Hematopoietic multipotent progenitor cell treated with erythropoietin and hydrocortisone succinate and interleukin-3 and kit ligand, for 6 days (in vitro differentiated cells): Measurements from ENCODE around the gene GSTM5.
"Not testable (repeated sequence)": the region's sequence is repeated elsewhere in the genome, so short reads cannot be mapped to it uniquely, and the experiment has no call there.

Source experiments
- DNase-seq: peaks from one replicate; pipeline ENCODE4 v3.0.0-alpha.2; 2015

Gene GSTM5

DNA sequence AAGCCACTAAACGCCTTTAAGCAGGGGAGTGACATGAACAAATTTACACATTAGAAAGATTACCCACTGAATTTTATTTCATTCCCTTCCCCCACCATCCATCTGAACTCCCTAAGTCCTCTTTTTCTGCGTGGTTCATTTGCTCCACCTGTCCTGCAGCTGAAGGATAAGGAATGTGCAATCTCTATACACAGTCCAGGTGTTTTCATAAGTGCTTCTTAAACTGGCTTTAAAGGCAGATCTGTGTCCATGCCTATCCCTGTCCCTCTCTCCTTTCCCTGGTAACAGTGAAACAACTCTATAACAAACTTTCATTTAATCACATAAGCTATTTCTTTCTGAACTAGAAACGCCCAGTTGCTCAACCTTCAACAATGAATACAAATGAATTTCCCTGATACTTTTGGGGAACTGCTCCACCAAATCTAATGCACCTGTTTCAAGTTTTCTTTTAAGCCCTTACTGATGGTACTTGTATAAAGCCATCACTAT, 20.4 kb downstream of the GSTM5 start:
- no peak for DNase-seq

DNA sequence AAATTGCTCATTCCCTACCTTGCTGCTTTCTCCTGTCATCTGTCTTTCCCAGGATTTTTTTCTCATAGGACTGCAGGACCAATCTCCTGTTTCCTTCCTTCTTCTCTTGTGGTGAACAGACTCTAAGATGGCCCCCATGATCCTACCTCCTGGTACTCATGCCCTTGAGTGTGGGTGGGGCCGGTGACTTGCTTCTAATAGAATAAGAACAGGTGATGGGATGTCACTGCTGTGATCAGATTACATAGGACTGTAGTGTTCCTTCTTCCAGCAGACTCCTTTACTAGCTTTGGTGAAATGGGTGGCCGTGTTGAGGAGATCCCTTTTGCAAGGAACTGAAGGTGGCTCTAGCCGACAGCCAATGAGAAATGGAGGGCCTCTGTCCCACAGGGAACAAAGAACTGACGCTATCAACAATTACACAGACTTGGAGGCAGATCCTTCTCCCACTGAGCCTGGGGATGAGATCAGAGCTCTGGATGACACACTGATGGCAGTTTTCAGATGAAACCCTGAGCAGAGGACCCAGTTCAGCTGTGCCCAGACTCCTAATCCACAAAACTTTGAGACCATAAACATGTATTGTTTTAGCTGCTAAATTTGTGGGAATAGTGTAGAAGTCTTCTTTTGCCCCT, 21.3 kb downstream of the GSTM5 start:
- no peak for DNase-seq

DNA sequence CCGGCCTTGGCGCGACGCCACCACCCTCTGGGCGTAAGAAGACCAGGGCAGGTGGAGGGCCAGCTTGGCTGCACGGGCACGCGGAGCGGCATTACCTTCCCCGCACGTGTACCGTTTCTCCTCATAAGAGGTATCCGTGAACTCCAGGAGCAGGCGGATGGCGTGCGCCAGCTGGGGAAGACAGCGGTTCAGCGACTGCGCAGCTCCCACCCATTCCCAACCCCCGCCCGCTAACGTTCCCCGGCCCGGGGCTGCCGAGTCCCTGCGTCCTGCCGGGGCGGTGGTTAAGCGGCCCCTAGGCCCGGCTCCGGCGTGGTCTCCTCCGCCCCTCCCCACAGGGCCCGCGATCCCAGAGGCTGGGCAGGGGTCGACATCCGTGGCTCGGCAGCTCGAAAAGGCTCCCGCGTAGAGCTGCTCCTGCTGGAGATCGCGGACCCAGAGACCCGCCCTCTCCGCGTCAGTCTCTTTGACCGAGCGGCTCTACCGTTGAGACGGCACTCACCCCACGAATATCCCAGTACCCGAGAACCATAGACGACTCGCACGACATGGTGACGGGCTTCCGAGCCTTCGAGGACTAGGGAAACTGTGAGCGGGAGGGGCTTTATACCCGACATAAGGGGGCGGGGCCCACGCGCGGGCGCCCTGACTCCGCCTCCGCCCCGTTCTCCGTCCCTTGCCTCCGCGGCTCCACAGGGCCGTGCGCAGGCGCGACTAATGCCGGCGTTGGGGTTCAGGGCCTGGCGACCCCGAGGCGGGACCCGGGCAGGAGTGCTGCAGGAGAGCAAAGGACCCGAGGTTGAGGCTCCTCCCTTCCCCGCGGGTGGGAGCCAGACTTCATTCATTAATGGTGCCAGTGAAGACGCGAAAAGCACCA, 27.9 kb downstream of the GSTM5 start:
- peak; percentile 84 for DNase-seq

DNA sequence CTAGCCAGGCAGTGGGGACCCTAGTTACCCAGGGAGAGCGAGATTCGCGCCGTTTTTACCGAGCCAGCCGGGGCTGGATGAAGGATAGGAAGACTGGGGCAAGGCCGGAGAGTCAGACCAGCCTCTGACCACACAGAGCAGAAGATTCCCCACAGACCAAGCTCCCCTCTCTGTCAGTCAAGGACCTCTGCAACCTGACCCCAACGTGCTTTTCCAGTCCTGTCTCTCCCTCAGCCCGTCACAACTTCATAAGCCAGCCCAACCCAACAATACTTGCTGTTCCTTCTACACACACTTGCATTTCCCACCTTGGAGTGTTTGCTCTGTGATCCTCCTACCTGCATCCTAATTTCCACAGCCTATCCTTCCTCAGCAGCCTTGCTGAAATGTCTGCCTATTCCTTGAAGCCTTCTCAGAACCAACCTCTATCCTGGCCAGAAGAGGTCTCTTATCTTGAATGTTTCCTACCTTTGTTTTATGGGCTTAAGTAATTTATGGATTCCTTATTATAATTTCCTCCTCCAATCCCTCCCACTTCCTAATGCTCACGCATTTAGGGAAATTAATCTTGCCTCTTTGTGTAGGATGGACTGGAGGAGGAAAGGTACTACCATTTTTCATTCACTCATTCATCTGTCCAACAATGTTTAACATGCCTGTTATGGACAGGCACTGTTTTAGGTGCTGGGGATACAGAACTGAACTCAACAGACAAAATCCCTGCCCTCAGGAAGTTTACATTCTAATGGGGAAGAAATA, 28.7 kb downstream of the GSTM5 start, which contains the start of gene GSTM3:
TSS of gene GSTM3 (minus strand) at position 424 of the 759 bp plus-strand sequence. CDS start 751 bp downstream, outside the sequence.
- no peak for DNase-seq

DNA sequence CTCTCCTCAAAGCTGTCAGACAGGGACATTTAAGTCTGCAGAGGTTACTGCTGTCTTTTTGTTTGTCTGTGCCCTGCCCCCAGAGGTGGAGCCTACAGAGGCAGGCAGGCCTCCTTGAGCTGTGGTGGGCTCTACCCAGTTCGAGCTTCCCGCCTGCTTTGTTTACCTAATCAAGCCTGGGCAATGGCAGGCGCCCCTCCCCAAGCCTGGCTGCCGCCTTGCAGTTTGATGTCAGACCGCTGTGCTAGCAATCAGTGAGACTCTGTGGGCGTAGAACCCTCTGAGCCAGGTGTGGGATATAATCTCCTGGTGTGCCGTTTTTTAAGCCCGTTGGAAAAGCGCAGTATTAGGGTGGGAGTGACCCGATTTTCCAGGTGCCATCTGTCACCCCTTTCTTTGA, 36.3 kb downstream of the GSTM5 start:
- not testable (repeated sequence) for DNase-seq

DNA sequence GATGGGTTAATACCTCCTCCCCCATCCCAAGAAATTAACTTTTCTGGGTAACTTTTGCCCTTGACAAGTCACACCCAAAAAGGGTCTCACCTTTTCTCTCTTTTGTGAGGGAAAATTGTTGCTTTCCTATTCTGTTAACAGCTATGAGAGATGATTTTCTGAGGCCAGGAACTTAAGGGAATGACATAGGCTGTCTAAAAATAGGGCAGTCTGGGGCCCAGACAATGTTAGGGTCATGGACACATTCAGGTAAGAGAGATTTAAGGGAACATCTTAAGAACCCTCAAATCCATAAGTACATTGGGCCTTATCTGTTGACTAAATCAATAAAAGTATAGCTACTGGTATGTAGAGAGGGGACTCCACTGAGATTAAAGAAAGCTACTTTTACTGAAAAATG, 37.2 kb downstream of the GSTM5 start:
- no peak for DNase-seq

DNA sequence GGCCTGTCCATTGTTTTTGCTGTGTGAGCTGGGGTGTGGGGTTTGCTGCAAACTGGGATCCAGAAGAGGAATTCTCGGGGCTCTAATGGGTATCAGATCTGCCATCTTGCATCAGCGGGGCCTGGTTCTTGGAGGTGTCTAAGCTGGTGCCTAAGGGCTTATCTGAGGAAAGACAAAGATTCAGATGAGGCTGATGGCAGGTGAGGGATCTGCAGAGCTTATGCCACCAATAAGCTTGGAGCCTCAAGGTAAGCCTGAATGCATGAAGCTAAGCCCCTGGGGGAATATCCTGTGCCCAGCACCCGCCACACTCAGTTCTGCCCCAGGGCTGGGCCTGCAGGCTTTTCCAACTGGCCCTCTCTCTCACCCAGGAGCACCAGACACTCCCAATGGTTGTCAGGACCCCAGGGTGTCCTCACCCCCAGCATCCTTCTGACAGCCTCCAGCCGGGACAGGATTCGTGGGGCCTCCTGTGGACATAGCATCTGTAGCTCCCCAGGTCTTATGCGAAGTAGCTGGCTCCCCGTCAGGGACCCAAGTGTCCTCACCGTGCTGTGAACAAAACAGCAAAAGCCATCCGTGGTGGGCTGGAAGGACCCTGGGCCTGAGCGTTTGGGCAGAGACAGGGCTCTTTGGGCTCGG, 38.3 kb downstream of the GSTM5 start:
- no peak for DNase-seq

DNA sequence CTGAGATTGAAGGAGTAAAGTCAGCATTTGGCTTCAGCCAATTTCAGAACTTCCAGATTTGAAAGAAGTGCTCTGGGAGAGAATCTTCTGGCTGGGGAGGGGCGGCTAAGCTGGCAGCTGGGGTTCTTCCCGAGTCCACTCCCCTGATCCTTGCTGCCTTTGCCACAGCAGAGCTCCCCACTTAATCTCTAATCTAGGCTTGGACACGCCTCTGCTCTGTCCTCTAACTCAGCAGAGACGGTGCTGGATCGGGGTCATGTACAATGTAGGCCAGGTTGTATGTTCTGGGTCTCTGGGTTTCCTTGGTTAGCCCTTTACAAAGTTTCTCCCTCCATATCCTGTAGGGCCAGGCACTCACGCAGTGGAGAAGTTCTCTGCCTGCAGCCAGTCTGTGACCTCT, 38.9 kb downstream of the GSTM5 start:
- DNase-seq: no peak

DNA sequence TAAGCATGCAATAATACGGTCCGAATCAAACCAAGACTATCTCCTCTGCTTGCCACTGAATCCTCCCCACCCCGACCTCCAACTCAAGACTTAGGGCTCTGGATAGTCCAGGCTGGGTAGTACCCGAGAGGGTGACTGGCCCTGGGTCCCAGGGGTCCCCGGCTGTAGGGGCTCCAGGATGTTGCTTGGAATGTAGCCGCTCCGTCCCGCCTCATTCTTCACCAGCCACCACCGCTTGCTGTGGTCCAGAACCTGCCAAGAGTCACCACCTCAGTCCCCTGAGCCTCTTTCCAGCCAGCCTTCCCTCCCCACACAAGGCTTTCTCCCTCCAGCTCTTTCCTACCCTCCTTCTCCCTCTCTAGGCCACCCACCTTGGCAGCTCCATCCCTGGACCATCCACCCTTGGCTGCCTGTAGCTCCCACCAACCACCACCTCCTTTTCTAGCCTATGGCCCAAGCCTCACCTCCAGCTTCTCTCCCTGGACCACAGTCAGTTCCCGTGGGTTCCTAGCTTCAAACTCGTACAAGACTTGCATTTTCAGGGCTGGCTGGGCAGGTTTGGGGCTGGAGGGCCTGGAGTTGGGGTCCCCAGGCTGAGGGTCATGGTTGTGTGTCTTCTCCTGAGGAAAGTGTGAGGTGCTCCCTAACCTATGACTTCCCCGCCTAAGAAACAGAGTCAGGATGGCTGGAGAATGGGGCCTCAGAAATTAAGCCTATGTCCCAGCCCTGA, 39.6 kb downstream of the GSTM5 start:
- no peak for DNase-seq

DNA sequence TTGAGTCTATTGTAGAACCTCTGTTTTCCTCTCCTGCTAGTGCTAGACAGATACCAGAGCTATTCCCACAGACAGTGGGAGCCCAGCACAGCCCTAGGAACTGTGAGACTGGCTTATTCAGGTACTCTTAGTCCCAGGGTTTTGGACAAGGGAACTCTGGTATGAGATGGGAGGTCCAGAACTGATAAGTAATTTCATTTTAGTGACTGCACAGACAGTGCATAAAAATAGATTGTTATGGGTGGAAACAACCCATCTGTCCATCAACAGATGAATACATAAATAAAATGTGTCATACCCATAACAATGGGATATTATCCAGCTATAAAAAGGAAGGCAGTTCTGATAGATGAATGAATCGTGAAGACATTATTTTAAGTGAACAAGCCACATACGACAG, 42.7 kb downstream of the GSTM5 start:
- no peak for DNase-seq

DNA sequence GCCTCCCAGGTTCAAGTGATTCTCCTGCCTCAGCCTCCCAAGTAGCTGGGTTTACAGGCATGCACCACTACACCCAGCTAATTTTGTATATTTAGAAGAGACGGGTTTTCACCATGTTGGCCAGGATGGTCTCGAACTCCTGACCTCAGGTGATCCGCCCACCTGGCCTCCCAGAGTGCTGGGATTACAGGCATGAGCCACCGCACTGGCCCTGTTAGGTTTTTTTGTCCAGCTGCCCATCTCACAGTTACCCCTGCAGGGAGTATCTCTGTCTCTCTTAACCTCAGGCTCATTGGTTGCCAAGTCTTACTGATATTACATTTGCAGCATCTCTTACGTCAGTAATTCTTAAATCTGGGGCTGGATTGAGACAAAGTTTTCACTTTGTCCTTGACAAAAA, 44.3 kb downstream of the GSTM5 start:
- not testable (repeated sequence) for DNase-seq

DNA sequence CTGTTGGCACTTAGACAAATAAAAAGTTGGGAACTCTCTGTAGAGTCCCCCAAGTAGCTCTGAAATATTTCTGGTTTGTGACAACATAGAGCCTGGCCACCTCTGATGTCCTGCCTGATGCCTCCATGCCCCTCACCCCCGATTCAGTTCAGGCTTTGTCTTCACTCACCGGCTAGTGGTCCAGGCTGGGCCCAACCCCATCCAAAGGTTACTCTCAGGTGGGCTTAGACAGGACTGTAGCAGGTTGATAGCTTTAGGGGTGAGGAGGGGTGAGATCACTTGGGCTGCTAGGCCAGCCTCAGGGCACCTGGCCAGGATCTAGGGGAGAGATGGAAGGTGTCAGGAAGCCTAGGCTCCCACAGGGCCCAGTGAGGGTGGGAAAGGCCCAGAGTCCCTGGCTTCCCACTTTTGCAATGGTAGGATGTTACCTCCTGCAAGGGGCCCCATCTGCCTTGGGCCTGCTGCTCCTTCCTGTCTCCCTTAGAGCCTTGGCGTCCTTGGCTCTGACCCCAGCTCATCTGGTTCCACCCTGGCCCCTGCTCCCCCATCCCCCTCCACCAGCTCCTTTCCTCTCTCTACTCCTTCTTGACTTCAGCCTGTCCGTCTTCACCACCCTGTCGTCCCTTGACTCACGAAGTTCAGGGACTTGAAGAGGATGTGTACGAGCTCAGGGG, 44.9 kb downstream of the GSTM5 start:
- DNase-seq: no peak

DNA sequence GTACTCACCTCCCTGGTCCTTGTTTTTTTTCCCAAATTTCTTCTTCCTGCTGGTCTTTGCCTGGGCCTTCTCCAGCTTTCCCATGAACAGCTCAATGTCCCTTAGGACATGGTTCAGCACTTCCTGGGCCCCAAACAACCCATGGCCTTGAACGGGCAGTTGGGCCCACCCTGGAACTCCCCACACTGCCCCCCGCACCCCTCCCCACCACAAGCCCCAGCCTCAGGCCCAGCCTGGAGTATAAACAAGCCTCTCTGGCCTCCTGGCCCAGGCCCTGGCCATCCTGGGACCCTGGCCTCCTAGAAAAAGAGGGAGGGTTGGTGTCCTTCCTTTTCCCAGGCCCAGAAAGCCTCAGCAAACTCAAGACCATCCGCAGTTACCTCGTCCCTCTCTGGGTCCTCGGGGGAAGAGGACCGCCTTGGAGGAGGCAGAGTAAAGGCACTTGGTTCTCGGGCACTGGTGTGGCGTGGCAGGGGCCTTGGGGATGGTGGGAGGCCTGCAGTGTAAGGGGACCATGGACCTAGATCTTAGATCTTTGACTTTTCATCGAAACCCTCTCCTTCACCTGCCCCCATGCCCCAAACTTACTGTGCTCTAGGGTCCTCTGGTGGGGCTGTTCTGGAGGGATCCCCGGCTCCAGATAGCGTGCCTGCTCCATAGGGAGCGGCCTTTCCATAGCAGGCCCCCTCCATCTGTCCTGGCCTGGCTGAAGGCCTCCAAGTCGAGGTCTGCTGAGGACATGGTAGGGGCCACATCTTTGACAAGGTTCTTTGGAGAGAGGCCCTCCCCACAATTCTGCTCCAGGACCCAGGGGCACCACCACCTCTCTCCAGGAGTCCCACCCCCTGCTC, 46.1 kb downstream of the GSTM5 start:
- no peak for DNase-seq

DNA sequence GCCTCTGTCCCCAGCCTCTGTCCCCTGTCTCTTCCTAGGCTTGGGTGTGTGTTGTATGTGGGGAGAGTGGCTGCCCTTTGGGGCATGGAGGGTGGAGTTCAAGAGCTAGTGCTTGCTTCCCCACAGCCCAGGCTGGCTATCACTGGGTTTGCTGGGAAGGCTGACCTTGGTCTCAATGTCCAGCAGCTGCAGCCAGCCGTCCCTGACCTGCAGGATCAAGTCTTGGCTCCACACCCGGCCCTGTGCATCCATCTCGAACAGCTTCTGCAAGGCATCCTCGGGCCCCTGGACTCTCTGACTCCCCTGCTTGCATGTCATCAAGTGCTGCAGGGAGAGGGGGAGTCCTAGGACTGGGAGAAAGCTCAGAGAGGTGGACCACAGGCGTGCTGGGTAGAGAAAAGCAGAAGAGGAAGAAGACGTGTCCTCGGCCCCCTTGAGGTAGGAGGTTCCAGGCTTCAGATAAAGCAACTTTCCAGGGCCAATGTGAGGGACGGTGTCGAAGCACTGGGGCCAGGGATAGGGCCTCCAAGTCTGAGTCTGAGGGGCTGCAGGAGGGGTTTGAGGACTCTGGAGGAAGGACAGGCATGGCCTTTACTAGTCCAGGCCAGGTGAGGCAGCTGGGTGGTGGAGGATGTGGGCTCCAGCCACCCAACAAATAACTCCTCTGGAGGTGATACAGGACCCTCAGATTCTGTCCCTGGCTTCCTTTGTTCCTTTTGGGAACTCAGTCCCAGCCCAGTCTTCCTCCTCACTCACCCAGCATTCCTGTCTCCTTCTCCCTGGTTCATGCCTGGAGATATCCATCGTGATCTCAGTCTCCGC, 47.7 kb downstream of the GSTM5 start:
- no peak for DNase-seq

DNA sequence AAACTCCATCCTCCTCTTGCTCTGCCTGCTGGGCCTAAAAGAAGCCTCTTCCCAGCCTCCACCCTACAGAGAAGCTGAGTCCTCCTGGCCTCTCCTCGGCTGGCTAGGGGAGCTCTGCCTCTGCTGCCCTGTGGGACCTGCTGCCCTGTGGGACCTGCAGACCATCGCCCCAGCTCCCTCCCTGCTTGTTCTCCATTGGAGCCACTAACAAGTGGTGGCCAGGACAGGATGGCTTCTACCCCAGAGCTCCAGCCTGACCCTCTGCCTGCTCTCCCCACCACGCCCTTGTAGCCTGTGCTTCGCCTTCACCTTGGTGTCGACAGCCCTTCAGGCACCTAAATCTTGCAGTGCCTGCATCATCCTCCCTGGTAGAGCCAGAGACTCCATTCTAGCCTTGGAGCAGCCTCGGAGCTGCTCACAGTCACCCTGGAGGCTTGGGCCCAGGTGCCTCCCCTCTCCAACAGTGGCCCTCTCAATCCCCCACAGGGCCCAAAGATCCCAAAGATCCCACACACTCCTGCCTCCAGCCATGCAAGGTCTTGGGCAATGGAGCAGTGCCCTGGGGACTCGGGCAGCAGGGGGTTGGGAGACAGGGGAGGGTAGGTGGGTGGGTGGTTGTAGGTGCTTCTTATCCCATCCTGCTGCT, 48.7 kb downstream of the GSTM5 start:
- no peak for DNase-seq

DNA sequence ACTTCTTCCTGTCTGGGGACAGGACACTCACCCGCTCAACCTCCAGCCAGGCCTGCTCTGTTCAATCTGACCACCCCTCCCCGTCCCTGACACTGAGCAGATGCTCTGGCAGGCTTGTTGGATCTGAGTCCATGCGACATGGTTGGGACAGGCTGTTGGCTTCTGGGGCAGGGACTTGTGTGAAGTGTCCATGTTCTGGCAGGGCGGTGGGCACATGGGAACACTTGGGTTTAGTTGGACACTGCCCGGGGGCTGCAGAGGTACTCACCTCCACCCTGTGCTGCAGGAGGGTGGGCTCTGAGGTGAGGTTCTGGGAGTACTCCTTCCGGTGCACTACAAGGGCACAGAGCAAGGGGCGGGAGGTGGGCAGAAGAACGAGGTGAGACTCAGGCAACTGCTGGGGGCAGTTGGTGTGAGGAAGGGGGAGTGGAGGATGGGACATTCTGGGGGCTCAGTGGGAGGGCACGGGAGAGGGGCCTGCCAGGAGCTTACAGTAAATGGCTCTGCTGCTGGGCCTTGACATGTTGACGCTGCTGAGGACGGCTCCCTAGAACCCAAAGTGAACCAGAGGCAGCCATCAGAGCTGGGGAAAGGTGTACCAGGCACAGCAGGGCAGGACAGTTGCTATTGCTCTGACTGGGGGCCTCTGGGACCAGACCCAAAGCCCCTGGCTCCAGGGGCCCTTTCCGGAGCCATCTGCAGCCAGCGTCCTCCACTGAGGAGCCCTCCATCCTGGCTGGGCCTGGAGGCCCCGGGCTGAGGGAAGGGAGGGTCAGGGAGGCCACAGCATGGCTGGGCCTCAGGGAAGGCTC, 49.4 kb downstream of the GSTM5 start:
- DNase-seq: no peak

DNA sequence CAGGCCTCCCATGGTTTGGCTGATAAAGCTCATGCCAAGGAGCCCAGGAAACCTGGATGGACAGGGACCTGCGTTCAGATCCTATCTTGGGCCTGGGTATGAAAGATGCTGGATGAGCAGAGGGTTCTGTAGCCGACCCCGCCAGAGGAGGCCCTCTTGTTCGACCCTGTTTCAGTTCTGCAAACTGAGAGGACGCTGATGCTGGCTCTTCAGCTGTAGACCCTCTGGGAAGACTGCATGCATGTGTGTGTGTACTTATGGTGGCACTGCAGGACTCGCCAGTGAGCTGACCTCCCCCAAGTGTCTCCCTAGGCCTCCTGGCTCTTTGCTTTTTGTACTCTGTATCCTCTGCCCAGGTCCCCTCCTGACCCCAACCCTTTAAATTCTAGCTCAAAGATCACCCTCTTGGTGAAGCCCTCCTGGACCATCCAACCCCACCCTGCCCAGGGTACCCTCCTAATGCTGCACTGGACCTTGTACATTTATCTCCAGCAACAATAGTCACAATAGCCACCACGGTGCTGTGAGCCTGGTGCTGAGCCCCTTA, 50.1 kb downstream of the GSTM5 start:
- no peak for DNase-seq
